GM11168 (cell line): Measurements from ENCODE around the gene CAPN12.

Experiments used
- in situ Hi-C: fragments of 300-500 bp; cut with MboI; formaldehyde crosslinking; loops from one replicate; pipeline ENCODE4 v1.12.0; 2022; ENCODE audit warnings: low sequenced_read_pairs; ENCODE audit not compliant: unreplicated experiment

Gene CAPN12

GRCh38 chr19:38684078-38684861, 60.0 kb downstream of the CAPN12 start:
- in situ Hi-C loops = no loop called here

DNA sequence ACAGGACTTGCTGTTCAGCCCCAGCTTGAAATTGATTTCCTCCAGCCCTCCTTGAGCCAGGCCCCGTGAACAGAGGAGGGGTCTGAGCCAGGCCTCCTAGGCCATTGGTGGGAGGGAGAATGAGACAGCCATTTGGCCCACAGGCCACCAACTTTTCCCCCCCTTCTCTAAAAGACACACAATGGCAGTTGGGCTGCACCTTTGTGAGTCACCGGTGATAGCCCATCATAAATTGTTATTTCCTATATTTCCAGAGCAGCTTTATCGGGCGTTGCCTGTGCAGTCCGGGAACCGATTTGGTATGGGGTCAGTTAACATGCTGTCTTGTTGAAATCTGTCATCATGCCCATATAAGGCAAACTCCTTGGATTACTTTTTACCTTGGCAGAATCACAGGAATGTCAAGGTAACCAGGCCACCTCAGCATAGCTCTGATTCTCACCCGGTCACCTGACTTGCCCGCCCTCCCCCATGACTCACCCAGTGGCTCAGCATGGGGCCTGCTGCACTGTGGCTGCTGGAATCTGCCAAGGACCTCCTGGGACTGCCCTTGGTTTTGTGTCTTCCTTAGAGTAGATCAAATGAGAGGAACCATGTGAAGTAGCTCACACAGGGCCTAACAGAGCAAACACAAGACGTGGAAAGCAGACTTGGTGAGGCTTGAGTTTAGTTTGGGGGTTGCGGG, 60.7 kb downstream of the CAPN12 start:
- in situ Hi-C loops = no loop called here

DNA sequence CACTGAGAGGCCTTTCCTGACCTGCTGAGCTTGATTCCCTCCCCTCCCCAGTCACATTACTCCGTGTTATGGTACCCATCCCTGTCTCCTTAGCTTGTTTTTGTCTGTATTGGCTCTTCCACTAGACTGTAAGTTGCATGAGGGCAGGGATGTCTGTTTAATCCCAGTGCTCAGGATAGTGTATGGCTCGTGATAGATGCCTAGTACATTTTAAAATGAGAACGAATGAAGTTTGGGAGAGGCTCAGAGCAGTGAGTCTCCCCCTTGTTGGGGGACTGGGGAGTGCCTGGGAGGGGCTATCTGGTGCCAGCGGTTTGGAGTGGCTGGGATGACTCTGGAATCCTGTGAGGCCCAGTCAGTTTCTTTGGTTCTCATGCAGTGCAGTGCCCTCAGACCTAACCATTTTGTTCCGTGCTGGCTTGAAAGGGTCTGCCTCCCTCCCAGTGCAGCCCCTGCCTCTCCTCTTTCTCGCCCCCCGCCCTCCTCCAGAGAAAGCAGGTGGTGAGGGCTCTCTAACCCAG, 61.3 kb downstream of the CAPN12 start:
- in situ Hi-C loops = no loop called here

DNA sequence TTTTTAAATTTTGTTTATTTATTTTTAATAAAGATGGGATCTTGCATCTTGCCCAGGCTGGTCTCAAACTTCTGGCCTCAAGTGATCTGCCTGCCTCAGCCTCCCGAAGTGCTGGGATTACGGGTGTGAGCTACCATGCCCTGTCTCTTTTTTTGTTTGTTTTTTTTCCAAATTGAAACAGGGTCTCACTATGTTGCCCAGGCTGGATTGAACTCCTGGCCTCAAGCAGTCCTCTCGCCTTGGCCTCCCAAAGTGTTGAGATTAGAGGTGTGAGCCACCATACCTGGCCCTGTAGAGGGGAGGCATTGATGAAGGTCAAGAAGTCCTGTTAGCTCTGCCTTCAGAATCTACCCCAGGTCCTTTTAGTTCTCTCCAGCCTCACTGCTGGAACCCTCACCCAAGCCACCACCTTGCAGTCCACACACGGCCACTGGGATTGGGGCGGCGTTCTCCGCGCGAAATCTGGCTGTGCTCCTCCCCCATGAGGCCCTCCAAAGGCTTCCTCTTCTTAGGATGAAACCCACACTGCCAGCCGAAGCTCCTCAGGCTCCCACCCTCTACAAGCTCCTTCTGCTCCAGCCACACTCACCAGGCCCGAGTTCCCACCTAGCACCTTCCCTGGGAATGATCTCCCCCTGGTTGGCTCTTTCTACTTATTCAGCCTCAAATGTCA, 61.9 kb downstream of the CAPN12 start:
- in situ Hi-C loops = no loop called here
